GM18858 (cell line): ENCODE measurements around the gene CCK.

Source experiments
- ATAC-seq: cut with Tn5 transposase; IDR thresholded peaks from one replicate; pipeline ENCODE4 v1.9.1; 2021; ENCODE audit not compliant: unreplicated experiment

The CCK gene

DNA sequence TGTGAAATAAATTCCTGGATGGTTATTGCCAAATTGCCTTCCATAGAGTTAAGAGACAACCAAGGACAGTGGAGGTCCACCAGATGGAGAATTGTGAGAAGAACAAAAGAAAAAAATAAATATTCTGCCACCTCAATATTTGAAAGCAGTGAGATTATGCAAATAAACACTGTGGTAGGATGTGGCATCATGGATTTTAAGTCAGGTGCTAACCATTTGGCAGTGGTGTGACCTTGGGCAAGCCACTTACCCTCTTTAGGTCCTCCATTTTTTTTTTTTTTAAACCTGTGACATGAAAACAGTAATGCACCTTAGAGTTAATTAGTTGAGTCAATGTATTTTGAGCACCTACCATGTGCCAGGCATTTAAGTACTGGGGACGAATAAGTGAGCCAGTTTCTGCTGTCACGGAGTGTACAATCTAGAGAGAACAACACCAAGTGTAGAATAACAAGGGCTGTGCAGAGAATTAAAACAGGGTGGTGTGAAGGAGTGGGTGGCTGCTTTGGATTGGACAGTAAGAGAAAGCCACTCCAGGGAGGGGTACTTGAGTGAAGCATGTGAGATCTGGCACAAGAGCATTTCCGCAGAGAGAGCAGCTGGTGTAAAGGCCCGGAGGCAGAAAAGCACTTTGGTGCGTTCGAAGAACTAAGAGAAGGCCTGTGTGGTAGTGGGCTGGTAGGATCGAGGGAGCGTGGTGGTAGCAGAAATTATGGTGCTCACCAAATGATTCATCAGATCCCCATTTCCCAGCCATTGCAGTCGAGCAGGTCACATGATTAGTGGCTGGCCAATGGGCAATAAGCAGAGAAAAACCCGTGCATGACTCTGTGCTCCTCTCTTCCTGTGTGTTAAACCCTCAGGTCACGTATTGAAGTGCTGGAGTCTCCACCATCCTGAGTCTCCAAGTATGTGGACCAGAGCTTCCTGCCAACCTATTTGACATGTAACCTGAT is 39.2 kb downstream of the CCK start:
- ATAC-seq: no peak

DNA sequence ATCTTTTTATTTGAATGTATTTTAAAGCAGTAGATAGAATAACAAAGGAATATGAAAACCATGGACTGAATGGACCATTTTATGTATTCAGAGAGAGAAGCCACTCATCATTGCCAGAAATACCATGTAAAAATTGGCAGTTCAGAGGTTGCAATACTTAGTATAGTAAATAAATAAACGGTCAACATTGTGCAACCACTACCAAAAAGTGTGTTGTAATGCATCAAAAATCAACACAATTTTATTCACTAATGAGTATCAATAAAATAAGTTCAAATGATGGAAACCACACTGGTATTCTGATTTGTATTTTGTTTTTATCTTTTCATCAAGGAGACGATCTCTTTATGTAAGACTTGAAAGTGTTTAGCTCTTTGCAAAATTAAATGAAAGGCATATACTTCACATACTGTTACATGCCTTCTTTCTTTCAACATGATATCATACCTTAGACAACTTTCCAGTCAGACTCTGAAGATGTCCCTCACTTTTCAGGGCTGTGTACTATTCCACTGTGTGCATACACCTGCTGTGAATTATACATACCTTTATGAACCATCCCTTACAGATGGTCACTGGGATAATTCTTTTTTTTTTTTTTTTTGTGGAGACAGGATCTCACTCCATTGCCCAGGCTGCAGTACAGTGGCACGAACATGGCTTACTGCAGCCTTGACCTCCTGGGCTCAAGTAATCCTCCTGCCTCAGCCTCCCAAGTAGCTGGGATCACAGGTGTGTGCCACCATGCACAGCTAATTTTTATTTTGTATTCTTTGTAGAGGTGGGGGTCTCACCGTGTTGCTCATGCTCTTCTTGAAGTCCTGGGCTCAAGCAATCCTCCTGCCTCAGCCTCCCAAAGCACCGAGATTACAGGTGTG is 40.3 kb downstream of the CCK start:
- ATAC-seq: no peak

DNA sequence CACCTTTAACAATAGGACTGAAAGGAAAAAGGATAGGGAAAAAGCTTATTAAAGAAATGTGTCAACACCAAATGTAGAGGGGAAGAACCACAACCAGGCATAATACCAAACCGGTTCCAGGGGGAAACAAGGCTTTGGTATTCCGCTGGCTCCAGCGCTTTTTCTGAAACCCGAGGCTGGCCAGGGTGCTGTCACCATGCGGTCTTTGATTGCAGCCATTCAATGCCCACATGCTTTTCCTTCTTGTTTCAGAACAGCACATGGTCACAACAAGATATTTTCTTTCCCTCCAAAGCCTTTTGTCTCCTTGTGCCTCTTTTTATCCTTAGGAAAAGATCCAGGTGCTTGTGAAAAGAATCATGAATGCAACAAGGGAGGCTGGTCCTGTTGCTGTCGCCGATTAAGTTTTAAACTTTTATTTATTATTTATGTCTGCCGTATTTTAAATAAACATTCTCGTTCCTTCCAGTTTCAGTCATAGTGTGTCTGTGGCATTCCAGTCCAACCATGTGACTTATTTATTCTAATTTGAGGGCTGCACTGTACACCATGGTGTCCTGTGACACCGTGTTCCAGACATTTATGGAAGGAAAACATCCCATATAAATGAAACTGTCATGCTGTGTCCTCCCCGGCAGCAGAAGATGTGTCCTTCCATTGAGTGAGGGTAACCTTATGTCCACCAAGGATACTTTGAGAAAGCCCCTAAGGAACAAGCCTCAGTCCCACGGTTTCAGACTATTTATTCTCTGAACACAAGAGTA is 41.1 kb downstream of the CCK start:
- no peak for ATAC-seq

DNA sequence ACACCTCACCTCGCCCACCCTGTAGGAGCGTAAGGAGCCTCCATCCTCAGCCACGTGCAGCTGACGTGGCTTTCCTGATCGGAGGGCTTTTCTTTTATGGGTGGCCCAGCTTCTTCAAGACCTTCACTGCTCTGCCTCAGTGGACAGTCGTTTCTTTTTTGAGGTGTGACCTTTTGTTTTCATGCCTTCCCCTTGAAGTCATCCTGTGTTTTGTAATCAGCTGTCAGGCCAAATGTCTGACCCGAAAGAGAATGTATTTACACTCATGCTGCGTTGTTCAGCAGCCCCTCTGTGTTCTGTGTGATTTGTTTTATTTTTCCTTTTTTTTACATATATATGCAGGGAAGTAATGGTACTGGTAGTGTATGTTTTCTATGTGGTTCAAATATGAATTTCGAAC is 41.8 kb downstream of the CCK start:
- ATAC-seq: no peak

DNA sequence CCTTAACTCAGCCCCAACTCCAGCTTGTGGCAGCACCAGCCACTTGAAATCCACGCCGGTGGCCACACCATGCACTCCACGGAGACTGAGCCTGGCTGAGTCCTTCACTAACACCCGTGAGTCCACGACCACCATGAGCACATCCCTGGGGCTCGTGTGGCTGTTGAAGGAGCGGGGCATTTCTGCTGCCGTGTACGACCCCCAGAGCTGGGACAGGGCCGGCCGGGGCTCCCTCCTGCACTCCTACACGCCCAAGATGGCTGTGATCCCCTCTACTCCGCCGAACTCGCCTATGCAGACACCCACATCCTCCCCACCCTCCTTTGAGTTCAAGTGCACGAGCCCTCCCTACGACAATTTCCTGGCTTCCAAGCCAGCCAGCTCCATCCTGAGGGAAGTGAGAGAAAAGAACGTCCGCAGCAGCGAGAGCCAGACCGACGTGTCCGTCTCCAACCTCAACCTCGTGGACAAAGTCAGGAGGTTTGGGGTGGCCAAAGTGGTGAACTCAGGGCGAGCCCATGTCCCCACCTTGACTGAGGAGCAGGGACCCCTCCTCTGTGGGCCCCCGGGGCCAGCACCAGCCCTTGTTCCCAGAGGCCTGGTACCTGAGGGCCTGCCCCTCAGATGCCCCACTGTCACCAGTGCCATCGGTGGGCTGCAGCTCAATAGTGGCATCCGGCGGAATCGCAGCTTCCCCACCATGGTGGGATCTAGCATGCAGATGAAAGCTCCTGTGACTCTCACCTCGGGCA is 42.9 kb downstream of the CCK start:
- no peak for ATAC-seq

DNA sequence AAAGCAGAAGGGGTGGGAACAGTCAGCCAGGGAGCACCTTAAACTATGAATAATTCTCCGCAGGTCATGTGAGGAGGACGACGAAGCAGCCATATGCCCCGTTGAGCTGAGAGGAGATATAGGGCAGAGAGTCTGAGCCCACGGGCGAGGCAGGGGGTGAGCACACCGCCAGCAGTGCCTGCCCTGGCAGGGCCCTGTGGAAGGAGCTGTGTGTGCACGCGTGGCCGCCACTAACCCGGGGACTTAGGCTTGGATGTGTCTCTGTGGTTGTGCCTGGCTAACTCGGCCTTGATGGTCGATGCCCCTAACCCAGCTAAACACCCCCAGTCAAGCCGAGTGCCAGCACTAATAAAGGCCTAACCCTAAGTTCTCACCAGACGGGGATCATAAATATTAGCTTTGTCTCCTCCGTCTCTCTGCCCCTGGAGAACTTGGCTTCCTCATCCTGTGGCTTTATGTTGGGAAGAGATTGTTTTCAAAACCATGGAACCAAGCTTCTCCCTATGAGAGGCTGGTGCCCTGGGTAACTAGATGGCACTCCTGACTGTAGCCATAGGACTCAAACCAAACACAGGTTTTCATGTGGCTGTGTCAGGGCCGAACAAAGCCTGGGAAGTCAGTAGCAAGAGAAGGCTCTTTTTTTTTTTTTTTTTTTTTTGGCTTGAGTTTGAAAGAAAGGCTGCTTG is 45.4 kb downstream of the CCK start:
- no peak for ATAC-seq

DNA sequence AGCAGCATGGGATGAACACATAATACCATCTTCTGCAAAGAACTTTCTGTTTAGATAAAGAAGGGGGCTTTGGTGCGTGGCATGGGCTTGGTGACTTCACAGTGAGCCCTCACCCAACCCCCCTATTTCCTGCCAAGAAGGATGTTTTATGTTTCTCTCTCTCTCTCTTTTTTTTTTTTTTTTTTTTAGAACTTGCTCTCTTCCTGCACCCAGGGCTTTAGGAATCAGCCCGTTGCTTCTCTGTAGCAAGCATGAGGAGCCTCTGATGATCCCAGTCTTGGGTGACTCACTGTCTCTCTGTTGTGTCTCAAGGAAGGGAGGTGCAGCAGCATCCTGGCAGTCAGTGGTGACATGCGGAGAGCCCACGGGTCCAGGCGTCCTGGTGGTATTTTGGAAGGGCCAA is 49.1 kb downstream of the CCK start:
- no peak for ATAC-seq

DNA sequence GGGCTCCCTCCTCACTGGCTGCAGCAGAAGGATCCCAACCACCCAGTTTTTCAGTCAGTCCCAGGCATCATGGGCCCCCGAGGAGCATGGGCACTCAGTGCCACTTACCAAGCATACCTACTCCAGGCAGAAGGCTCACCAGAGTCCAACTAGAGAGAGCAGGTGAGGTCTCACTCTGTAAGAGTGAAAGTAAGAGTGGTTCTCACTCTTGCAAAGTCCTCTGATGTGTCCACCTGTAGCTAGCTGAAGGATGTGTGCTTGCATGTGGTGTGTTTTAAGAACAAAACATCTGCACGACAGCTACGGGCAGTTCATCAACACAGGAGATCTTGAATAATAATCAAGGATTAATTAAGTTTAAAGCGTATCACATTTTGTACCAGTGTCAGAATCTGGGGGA is 49.7 kb downstream of the CCK start:
- peak; percentile 65 for ATAC-seq

DNA sequence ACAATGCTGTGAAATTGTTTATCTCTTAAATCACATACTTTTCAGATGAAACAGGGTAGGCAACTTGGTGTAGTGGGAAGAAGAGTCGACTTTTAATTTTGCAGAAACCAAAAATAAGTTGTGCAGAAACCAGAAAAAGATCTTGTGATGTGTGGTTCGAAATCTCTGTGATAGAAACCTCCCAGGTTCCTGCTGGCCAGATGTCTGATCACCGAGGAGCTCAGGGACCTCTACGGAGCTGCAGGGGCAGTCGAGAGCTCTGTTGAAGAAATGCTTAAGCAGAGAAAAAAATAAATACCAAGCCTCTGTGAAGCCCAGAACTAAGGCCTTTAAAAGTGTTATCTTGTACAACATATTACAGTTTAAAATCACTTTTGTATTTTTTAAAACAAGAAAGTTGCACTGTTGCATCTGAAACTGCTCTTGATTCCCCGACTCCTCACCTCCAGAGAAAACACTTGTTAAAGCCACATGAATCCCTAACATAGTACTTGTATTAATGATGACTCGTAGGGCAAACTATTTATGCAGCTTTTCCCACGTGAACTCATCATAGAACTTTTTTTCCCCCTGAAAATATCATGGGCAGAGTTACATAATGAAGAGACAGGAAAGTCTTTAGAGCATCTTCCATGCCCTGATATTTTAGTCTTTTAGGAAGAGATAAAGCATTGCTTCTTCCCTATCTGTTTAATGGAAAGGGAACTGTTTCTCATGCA is 51.3 kb downstream of the CCK start:
- no peak for ATAC-seq

DNA sequence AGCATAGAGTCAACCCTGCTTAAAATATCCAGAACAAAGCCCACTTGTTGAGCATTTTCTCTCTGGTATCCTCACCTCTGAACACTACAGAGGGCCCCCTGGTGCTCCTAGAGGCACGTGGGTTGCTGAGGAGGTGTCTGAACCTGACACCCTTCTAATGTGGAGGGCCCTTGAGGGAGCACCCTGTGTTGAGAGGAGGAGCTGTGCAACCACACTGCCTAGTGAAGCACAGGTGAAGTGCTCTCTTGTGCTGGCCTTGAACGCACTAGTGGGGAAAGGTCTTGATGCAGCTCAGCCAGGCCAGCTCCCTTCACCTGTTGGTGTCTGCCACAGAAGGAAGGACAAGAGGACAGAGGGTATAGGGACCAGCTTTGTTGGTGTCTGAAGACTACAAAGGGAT is 51.9 kb downstream of the CCK start:
- no peak for ATAC-seq

DNA sequence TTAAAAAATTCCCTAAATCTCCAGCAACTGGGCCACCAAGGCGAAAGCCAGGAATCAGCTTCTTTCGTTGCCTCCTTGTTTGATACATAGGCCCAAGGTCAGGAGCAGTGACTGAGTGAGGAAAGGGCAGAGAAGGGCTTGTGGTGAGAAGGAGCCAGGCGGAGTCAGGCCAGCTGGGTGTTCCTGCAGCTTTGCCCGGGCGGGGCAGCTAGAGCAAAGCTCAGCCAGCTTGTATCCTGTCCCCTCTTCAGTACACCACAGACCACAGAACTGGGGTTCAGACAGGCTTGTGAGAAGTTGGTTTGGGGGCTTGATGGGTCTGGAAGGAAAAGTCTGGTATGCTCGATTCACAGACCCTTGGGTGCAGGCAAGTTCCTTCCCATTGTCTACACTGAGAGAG is 52.6 kb downstream of the CCK start:
- ATAC-seq: no peak

DNA sequence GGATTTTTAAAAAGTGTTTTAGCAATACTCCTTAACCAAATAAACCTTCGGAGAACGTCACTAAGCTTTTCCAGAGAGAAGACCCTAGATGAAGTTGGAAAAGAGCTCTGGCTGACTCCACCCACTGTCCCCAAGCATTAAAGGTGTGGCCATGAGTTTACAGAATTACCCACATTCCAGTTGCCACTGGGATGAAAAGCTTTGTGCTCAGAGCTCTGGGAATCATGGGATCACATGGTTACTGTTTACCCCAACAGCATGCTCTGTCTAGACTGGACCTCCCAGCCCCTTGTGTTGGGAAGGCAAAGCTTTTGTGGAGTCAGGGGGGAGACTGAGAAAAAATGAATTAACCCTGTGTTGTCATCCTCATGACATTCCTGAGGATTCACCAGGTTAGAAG is 55.3 kb downstream of the CCK start:
- no peak for ATAC-seq

DNA sequence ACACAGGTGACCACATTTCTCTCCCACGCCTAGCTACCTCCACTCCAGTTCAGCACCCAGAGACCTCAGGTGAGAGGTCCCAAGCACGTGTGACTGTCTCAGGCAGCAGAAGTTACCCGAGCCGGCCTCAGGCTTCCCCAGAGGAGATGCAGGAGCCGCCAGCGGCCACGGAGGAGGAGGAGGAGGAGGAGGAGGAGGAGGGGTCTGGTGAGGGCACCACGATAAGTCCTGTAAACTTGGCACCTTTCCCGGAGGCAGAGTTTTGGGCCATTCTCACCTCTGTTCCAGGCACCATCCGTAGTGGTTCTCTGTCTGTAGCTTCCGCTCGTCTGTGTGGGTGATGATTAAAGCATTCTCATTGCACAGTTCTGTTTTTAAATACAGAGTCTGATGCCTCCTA is 56.1 kb downstream of the CCK start:
- ATAC-seq: no peak
